SK-N-SH treated with all-trans-retinoic acid at 6 μM for 48 hours (cell line): Measurements from ENCODE around the gene UBASH3B.

Experiments used
- ATAC-seq: fragments of 200-7000 bp; cut with Tn5 transposase; 3 replicates; pipeline ENCODE4 v1.9.1; 2020; ENCODE audit warnings: mild to moderate bottlenecking, moderate library complexity
- ARNTL ChIP-seq: fragments of 450-650 bp; formaldehyde crosslinking; IDR thresholded peaks from 2 replicates; pipeline ENCODE4 v1.5.0; 2020; ENCODE audit warnings: low read depth, mild to moderate bottlenecking, moderate library complexity, borderline replicate concordance
- BACH2 ChIP-seq: fragments of 250-450 bp; sonication (Bioruptor Pico); IDR thresholded peaks from 2 replicates; pipeline ENCODE4 v1.9.0; 2021; ENCODE audit warnings: mild to moderate bottlenecking, borderline replicate concordance
- CSDC2 ChIP-seq: fragments of 250-450 bp; sonication (Bioruptor Pico); IDR thresholded peaks from 2 replicates; pipeline ENCODE4 v1.5.0; 2020; ENCODE audit warnings: mild to moderate bottlenecking, moderate library complexity
- GLIS3 ChIP-seq: fragments of 250-450 bp; sonication (Bioruptor Pico); IDR thresholded peaks from 2 replicates; pipeline ENCODE4 v1.5.0; 2020; ENCODE audit warnings: mild to moderate bottlenecking, moderate library complexity
- ISL1 ChIP-seq: fragments of 250-450 bp; sonication (Bioruptor Pico); IDR thresholded peaks from 2 replicates; pipeline ENCODE4 v2.1.2; 2022; ENCODE audit warnings: mild to moderate bottlenecking, moderate library complexity
- OSR1 ChIP-seq: fragments of 250-450 bp; sonication (Bioruptor Pico); IDR thresholded peaks from 2 replicates; pipeline ENCODE4 v1.8.0; 2022; ENCODE audit warnings: moderate library complexity, mild to moderate bottlenecking, inconsistent platforms
- PPARA ChIP-seq: fragments of 250-450 bp; sonication (Bioruptor Pico); IDR thresholded peaks from 2 replicates; pipeline ENCODE4 v1.5.0; 2020; ENCODE audit warnings: mild to moderate bottlenecking, borderline replicate concordance
- RARB ChIP-seq: fragments of 250-450 bp; sonication (Bioruptor Pico); IDR thresholded peaks from 2 replicates; pipeline ENCODE4 v1.8.0; 2021; ENCODE audit warnings: mild to moderate bottlenecking, moderate library complexity
- SNAI2 ChIP-seq: fragments of 250-450 bp; sonication (Bioruptor Pico); IDR thresholded peaks from 2 replicates; pipeline ENCODE4 v1.5.0; 2020; ENCODE audit warnings: mild to moderate bottlenecking, moderate library complexity
- TCF4 ChIP-seq: fragments of 250-450 bp; sonication (Bioruptor Pico); IDR thresholded peaks from 2 replicates; pipeline ENCODE4 v1.8.0; 2021; ENCODE audit warnings: mild to moderate bottlenecking, moderate library complexity, borderline replicate concordance
- ZC3H10 ChIP-seq: fragments of 250-450 bp; sonication (Bioruptor Pico); IDR thresholded peaks from 2 replicates; pipeline ENCODE4 v1.5.1; 2021; ENCODE audit warnings: mild to moderate bottlenecking, moderate library complexity
- ZFP3 ChIP-seq: fragments of 250-450 bp; sonication (Bioruptor Pico); IDR thresholded peaks from 2 replicates; pipeline ENCODE4 v1.5.0; 2020; ENCODE audit warnings: mild to moderate bottlenecking, moderate library complexity
- ZFP30 ChIP-seq: fragments of 450-650 bp; formaldehyde crosslinking; IDR thresholded peaks from 2 replicates; pipeline ENCODE4 v1.5.0; 2022; ENCODE audit warnings: mild to moderate bottlenecking, moderate library complexity
- ZNF565 ChIP-seq: fragments of 450-650 bp; formaldehyde crosslinking; conservative IDR thresholded peaks from 2 replicates; pipeline ENCODE4 v1.5.0; 2020; ENCODE audit warnings: low read depth, mild to moderate bottlenecking, moderate library complexity
- ZNF70 ChIP-seq: fragments of 450-650 bp; formaldehyde crosslinking; IDR thresholded peaks from 2 replicates; pipeline ENCODE4 v1.5.0; 2020; ENCODE audit warnings: mild to moderate bottlenecking, moderate library complexity
- ZNF8 ChIP-seq: fragments of 450-650 bp; formaldehyde crosslinking; IDR thresholded peaks from 2 replicates; pipeline ENCODE4 v1.5.0; 2020; ENCODE audit warnings: mild to moderate bottlenecking, moderate library complexity
- TF ChIP-seq, protein P1 (sequence below): fragments of 250-450 bp; sonication (Bioruptor Pico); IDR thresholded peaks from 2 replicates; pipeline ENCODE4 v1.8.0; 2020; ENCODE audit warnings: mild to moderate bottlenecking, moderate library complexity, borderline replicate concordance
- TF ChIP-seq, protein P2 (sequence below): fragments of 250-450 bp; sonication (Bioruptor Pico); IDR thresholded peaks from 2 replicates; pipeline ENCODE4 v1.5.0; 2020; ENCODE audit warnings: mild to moderate bottlenecking, moderate library complexity
- TF ChIP-seq, protein P3 (sequence below): fragments of 250-450 bp; sonication (Bioruptor Pico); IDR thresholded peaks from 2 replicates; pipeline ENCODE4 v1.8.0; 2021; ENCODE audit warnings: low read depth, mild to moderate bottlenecking, moderate library complexity, borderline replicate concordance
- TF ChIP-seq, protein P4 (sequence below): fragments of 250-450 bp; sonication (Bioruptor Pico); IDR thresholded peaks from 2 replicates; pipeline ENCODE4 v1.5.1; 2020; ENCODE audit warnings: low read depth, mild to moderate bottlenecking, moderate library complexity
- TF ChIP-seq, protein P5 (sequence below): fragments of 250-450 bp; sonication (Bioruptor Pico); IDR thresholded peaks from 2 replicates; pipeline ENCODE4 v1.5.1; 2021; ENCODE audit warnings: mild to moderate bottlenecking, moderate library complexity

The UBASH3B gene

DNA sequence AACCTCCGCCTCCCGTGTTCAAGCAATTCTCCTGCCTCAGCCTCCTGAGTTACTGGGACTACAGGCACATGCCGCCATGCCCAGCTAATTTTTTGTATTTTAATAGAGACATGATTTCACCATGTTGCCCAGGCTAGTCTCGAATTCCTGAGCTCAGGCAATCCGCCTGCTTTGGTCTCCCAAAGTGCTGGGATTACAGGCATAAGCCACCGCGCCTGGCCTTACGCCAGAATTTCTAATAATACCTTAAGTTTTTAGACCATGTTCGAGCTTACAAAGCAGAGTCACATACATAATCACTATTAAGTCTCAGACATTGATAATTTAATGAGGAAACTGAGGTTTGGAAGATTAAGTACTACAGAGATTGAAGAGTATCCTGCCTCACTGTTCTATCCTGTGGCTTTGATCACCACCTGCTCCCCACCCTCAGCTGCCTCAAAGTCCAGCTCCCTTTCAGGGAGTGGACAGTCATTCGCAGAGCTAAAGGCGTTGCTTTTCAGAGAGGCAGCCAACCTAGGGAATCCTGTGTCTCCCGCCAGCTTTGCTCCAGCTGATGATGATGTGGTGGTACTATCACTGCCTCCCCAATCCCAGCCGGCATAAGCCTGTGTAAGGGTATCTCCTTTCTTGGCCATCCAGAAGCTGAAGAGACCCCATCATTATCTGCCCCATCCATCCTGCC lies 7.7 kb downstream of the UBASH3B start:
- TF ChIP-seq, protein P1, sequence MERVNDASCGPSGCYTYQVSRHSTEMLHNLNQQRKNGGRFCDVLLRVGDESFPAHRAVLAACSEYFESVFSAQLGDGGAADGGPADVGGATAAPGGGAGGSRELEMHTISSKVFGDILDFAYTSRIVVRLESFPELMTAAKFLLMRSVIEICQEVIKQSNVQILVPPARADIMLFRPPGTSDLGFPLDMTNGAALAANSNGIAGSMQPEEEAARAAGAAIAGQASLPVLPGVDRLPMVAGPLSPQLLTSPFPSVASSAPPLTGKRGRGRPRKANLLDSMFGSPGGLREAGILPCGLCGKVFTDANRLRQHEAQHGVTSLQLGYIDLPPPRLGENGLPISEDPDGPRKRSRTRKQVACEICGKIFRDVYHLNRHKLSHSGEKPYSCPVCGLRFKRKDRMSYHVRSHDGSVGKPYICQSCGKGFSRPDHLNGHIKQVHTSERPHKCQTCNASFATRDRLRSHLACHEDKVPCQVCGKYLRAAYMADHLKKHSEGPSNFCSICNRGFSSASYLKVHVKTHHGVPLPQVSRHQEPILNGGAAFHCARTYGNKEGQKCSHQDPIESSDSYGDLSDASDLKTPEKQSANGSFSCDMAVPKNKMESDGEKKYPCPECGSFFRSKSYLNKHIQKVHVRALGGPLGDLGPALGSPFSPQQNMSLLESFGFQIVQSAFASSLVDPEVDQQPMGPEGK: no peak
- TF ChIP-seq TCF4 (CRISPR knock-in tag) (no peak), SNAI2 (CRISPR knock-in tag) (no peak), ZNF8 (CRISPR knock-in tag) (no peak), PPARA (CRISPR knock-in tag) (no peak), ISL1 (CRISPR knock-in tag) (no peak), ZFP3 (CRISPR knock-in tag) (no peak)
- no peak for ATAC-seq

DNA sequence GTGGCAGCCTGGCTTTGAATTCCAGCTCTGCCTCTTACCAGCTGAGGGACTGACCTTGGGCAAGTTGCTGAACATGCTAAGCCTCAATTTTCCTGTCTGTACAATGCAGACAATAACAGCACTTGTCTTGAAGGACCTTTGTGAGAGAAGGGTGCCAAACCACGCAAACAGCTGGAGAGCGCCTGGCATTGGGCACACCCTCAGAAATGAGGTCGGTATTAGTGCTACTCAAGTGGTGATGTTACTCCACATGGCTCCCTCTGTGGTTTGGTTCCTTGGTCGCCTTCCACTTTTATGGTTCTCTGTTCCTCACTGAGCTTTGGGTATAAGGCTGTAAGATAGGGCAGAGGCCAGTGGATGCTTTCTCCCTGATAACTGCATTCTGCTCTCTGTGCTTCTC lies 8.2 kb downstream of the UBASH3B start:
- no peak for ATAC-seq
- TF ChIP-seq ZNF8 (CRISPR knock-in tag): no peak
- TF ChIP-seq, protein P2, sequence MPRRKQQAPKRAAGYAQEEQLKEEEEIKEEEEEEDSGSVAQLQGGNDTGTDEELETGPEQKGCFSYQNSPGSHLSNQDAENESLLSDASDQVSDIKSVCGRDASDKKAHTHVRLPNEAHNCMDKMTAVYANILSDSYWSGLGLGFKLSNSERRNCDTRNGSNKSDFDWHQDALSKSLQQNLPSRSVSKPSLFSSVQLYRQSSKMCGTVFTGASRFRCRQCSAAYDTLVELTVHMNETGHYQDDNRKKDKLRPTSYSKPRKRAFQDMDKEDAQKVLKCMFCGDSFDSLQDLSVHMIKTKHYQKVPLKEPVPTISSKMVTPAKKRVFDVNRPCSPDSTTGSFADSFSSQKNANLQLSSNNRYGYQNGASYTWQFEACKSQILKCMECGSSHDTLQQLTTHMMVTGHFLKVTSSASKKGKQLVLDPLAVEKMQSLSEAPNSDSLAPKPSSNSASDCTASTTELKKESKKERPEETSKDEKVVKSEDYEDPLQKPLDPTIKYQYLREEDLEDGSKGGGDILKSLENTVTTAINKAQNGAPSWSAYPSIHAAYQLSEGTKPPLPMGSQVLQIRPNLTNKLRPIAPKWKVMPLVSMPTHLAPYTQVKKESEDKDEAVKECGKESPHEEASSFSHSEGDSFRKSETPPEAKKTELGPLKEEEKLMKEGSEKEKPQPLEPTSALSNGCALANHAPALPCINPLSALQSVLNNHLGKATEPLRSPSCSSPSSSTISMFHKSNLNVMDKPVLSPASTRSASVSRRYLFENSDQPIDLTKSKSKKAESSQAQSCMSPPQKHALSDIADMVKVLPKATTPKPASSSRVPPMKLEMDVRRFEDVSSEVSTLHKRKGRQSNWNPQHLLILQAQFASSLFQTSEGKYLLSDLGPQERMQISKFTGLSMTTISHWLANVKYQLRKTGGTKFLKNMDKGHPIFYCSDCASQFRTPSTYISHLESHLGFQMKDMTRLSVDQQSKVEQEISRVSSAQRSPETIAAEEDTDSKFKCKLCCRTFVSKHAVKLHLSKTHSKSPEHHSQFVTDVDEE (CRISPR knock-in tag): no peak
- TF ChIP-seq SNAI2 (CRISPR knock-in tag): no peak
- no peak for TF ChIP-seq RARB (CRISPR knock-in tag)
- TF ChIP-seq BACH2: no peak
- TF ChIP-seq ZC3H10: no peak

DNA sequence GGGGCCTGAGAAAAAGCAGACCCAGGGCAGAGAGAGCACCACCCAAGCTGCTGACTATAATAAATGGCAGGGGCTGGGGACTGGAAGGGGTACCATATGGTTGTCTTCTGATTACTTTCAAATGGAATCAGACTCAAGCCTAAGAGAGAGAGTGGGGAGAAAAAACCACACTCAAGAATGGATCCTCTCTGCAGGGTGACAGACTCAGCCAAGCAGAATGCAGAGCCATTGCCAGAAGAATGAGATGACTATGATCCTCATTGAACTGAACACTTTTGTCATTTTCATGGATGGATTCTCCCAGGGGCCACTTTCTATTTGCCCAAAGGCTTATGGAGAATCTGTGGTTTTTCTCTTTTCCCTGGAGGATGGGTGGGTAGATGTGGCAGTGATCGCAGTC lies 8.7 kb downstream of the UBASH3B start:
- TF ChIP-seq TCF4 (CRISPR knock-in tag): no peak
- TF ChIP-seq ISL1 (CRISPR knock-in tag): no peak
- TF ChIP-seq, protein P3, sequence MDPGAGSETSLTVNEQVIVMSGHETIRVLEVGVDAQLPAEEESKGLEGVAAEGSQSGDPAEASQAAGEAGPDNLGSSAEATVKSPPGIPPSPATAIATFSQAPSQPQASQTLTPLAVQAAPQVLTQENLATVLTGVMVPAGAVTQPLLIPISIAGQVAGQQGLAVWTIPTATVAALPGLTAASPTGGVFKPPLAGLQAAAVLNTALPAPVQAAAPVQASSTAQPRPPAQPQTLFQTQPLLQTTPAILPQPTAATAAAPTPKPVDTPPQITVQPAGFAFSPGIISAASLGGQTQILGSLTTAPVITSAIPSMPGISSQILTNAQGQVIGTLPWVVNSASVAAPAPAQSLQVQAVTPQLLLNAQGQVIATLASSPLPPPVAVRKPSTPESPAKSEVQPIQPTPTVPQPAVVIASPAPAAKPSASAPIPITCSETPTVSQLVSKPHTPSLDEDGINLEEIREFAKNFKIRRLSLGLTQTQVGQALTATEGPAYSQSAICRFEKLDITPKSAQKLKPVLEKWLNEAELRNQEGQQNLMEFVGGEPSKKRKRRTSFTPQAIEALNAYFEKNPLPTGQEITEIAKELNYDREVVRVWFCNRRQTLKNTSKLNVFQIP (CRISPR knock-in tag): no peak
- TF ChIP-seq PPARA (CRISPR knock-in tag): no peak
- TF ChIP-seq, protein P4, sequence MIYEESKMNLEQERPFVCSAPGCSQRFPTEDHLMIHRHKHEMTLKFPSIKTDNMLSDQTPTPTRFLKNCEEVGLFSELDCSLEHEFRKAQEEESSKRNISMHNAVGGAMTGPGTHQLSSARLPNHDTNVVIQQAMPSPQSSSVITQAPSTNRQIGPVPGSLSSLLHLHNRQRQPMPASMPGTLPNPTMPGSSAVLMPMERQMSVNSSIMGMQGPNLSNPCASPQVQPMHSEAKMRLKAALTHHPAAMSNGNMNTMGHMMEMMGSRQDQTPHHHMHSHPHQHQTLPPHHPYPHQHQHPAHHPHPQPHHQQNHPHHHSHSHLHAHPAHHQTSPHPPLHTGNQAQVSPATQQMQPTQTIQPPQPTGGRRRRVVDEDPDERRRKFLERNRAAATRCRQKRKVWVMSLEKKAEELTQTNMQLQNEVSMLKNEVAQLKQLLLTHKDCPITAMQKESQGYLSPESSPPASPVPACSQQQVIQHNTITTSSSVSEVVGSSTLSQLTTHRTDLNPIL (CRISPR knock-in tag): no peak
- no peak for TF ChIP-seq ZFP30 (CRISPR knock-in tag)
- TF ChIP-seq SNAI2 (CRISPR knock-in tag): no peak
- TF ChIP-seq ZNF565 (CRISPR knock-in tag): no peak
- no peak for TF ChIP-seq ARNTL (CRISPR knock-in tag)
- no peak for ATAC-seq

DNA sequence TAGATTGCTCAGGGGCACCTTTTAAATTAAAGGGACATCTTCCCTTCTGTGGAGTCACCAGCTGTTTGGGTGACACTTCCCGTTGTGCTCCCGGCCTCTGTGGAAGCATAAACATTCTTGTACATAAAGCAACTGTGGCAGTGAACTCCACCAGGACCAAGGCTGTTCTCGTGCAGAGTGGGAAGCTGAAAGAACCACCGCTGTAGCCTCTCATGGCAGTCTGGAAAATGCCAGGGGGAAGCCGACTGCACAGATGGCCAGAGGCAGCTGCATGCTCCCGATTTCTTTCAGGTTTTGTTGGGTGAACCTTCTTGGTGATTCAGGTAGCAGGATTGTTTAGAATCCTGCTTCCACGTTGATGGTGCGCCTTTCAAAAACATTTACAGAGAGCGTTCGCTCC lies 10.3 kb downstream of the UBASH3B start:
- no peak for ATAC-seq
- TF ChIP-seq, protein P3 (CRISPR knock-in tag): no peak
- no peak for TF ChIP-seq ZNF70 (CRISPR knock-in tag)
- TF ChIP-seq BACH2: no peak
- TF ChIP-seq PPARA (CRISPR knock-in tag): no peak
- TF ChIP-seq TCF4 (CRISPR knock-in tag): no peak
- TF ChIP-seq SNAI2 (CRISPR knock-in tag): no peak
- no peak for TF ChIP-seq RARB (CRISPR knock-in tag)
- TF ChIP-seq, protein P1: no peak
- no peak for TF ChIP-seq ZNF565 (CRISPR knock-in tag)
- TF ChIP-seq OSR1 (CRISPR knock-in tag): no peak
- TF ChIP-seq GLIS3 (CRISPR knock-in tag): no peak
- TF ChIP-seq ISL1 (CRISPR knock-in tag): no peak
- TF ChIP-seq, protein P5, sequence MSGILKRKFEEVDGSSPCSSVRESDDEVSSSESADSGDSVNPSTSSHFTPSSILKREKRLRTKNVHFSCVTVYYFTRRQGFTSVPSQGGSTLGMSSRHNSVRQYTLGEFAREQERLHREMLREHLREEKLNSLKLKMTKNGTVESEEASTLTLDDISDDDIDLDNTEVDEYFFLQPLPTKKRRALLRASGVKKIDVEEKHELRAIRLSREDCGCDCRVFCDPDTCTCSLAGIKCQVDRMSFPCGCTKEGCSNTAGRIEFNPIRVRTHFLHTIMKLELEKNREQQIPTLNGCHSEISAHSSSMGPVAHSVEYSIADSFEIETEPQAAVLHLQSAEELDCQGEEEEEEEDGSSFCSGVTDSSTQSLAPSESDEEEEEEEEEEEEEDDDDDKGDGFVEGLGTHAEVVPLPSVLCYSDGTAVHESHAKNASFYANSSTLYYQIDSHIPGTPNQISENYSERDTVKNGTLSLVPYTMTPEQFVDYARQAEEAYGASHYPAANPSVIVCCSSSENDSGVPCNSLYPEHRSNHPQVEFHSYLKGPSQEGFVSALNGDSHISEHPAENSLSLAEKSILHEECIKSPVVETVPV (CRISPR knock-in tag): no peak
- TF ChIP-seq CSDC2 (CRISPR knock-in tag): no peak
- no peak for TF ChIP-seq ZFP3 (CRISPR knock-in tag)
- no peak for TF ChIP-seq ZFP30 (CRISPR knock-in tag)
